IMR-90 (cell line): ENCODE data around the gene EMX2.

Source experiments
- BHLHE40 ChIP-seq: fragments of 150-350 bp; IDR thresholded peaks from 2 replicates; pipeline ENCODE4 v1.6.1; 2016; ENCODE audit warnings: mild to moderate bottlenecking, low read depth, low read length
- CEBPB ChIP-seq: IDR thresholded peaks from 2 replicates; pipeline ENCODE4 v1.6.1; 2012; ENCODE audit warnings: low read depth, low read length, improper control_type of control experiment
- CTCF ChIP-seq: conservative IDR thresholded peaks from 2 replicates; pipeline ENCODE4 v1.5.1; 2012; ENCODE audit warnings: mild to moderate bottlenecking, low read depth, low read length, improper control_type of control experiment
- ELK1 ChIP-seq: fragments of 150-350 bp; IDR thresholded peaks from 2 replicates; pipeline ENCODE4 v1.6.1; 2016; ENCODE audit warnings: low read depth, mild to moderate bottlenecking, low read length, moderate library complexity, borderline replicate concordance
- MXI1 ChIP-seq: IDR thresholded peaks from 2 replicates; pipeline ENCODE4 v1.6.1; 2012; ENCODE audit warnings: low read depth, mild to moderate bottlenecking, low read length, moderate library complexity, borderline replicate concordance
- POLR2A ChIP-seq: IDR thresholded peaks from 2 replicates; pipeline ENCODE4 v1.6.1; 2012; ENCODE audit warnings: mild to moderate bottlenecking, low read depth, low read length
- RAD21 ChIP-seq: IDR thresholded peaks from 2 replicates; pipeline ENCODE4 v1.6.1; 2012; ENCODE audit warnings: low read length, improper control_type of control experiment
- SMC3 ChIP-seq: fragments of 150-350 bp; IDR thresholded peaks from 2 replicates; pipeline ENCODE4 v1.6.1; 2016; ENCODE audit warnings: low read depth, mild to moderate bottlenecking, antibody characterized with exemption, low read length, moderate library complexity

GRCh38 chr10:117550599-117551329 lies 8.2 kb downstream of the EMX2 start:
- TF ChIP-seq CTCF, result no peak
- no peak for TF ChIP-seq CEBPB
- no peak for TF ChIP-seq POLR2A
- no peak for TF ChIP-seq BHLHE40
- no peak for TF ChIP-seq MXI1
- no peak for TF ChIP-seq RAD21
- TF ChIP-seq ELK1, result no peak
- no peak for TF ChIP-seq SMC3
